SK-N-SH treated with all-trans-retinoic acid at 6 μM for 48 hours (cell line): ENCODE measurements around the gene RNF126.

Source experiments
- BACH2 ChIP-seq: fragments of 250-450 bp; sonication (Bioruptor Pico); IDR thresholded peaks from 2 replicates; pipeline ENCODE4 v1.9.0; 2021; ENCODE audit warnings: mild to moderate bottlenecking, borderline replicate concordance
- CREB5 ChIP-seq: fragments of 250-450 bp; sonication (Bioruptor Pico); IDR thresholded peaks from 2 replicates; pipeline ENCODE4 v1.5.1; 2020; ENCODE audit warnings: low read depth, mild to moderate bottlenecking, moderate library complexity
- CSRNP3 ChIP-seq: fragments of 250-450 bp; sonication (Bioruptor Pico); IDR thresholded peaks from 2 replicates; pipeline ENCODE4 v1.5.1; 2021; ENCODE audit warnings: mild to moderate bottlenecking, moderate library complexity
- ESRRG ChIP-seq: fragments of 250-450 bp; sonication (Bioruptor Pico); IDR thresholded peaks from 2 replicates; pipeline ENCODE4 v1.6.1; 2021; ENCODE audit warnings: mild to moderate bottlenecking
- ISL1 ChIP-seq: fragments of 250-450 bp; sonication (Bioruptor Pico); IDR thresholded peaks from 2 replicates; pipeline ENCODE4 v2.1.2; 2022; ENCODE audit warnings: mild to moderate bottlenecking, moderate library complexity
- OSR1 ChIP-seq: fragments of 250-450 bp; sonication (Bioruptor Pico); IDR thresholded peaks from 2 replicates; pipeline ENCODE4 v1.8.0; 2022; ENCODE audit warnings: moderate library complexity, mild to moderate bottlenecking, inconsistent platforms
- PATZ1 ChIP-seq: fragments of 250-450 bp; sonication (Bioruptor Pico); IDR thresholded peaks from 2 replicates; pipeline ENCODE4 v1.8.0; 2020; ENCODE audit warnings: mild to moderate bottlenecking, moderate library complexity, borderline replicate concordance
- ZC3H10 ChIP-seq: fragments of 250-450 bp; sonication (Bioruptor Pico); IDR thresholded peaks from 2 replicates; pipeline ENCODE4 v1.5.1; 2021; ENCODE audit warnings: mild to moderate bottlenecking, moderate library complexity
- ZNF565 ChIP-seq: fragments of 450-650 bp; formaldehyde crosslinking; conservative IDR thresholded peaks from 2 replicates; pipeline ENCODE4 v1.5.0; 2020; ENCODE audit warnings: low read depth, mild to moderate bottlenecking, moderate library complexity
- ZNF70 ChIP-seq: fragments of 450-650 bp; formaldehyde crosslinking; IDR thresholded peaks from 2 replicates; pipeline ENCODE4 v1.5.0; 2020; ENCODE audit warnings: mild to moderate bottlenecking, moderate library complexity

- no peak for TF ChIP-seq ZNF70 (CRISPR knock-in tag)
- no peak for TF ChIP-seq CSRNP3 (CRISPR knock-in tag)
- TF ChIP-seq OSR1, result no peak
- TF ChIP-seq ISL1, result no peak
- TF ChIP-seq PATZ1 (CRISPR knock-in tag), result no peak
- TF ChIP-seq ZC3H10 (CRISPR knock-in tag), result no peak
- no peak for TF ChIP-seq BACH2
- no peak for TF ChIP-seq ZNF565 (CRISPR knock-in tag)
- TF ChIP-seq ESRRG (CRISPR knock-in tag), result no peak
- TF ChIP-seq CREB5 (CRISPR knock-in tag), result no peak
Observed at GRCh38 chr19:674282-675151, 11.5 kb upstream of the RNF126 start.
